IMR-90 (cell line): ENCODE measurements around the gene MYO9A. TPM values are rescaled to one million over a fixed set of nuclear protein-coding genes. Genes with fewer than 3 reads are reported as not detected.

Source experiments
- ATAC-seq: fragments of 200-7000 bp; cut with Tn5 transposase; 2 replicates; pipeline ENCODE4 v1.9.1; 2020; ENCODE audit warnings: low read depth, mild to moderate bottlenecking, moderate library complexity
- BruUV-seq: library from RNA; stranded (reverse); fragments of 400-500 nt; replicated peaks from 2 replicates; lab custom pipeline; 2021; lab: Mats Ljungman, UMichigan
- CTCF ChIA-PET: fragments of 300-600 bp; formaldehyde crosslinking; extraction: SDS; loops from one replicate; lab custom pipeline; 2021; ENCODE audit warnings: antibody characterized with exemption; lab: Yijun Ruan, JAX
- POLR2A ChIA-PET: fragments of 300-600 bp; sonication (Branson Sonifier 250); formaldehyde crosslinking; loops from one replicate; lab custom pipeline; 2022; ENCODE audit warnings: antibody characterized with exemption; ENCODE audit not compliant: unreplicated experiment; lab: Charles Lee
- DNase-seq: peaks from one replicate; pipeline ENCODE4 v3.0.0; 2013
- H2AFZ ChIP-seq: replicated peaks from 2 replicates; pipeline ENCODE3; 2013; ENCODE audit warnings: low read length, mild to moderate bottlenecking; ENCODE audit not compliant: poor library complexity
- H2AK5ac ChIP-seq: 2 replicates; pipeline ENCODE4 v1.6.1; 2013; ENCODE audit warnings: low read depth, low read length, inconsistent platforms
- H2AK9ac ChIP-seq: replicated peaks from 2 replicates; pipeline ENCODE3; 2013; ENCODE audit warnings: mild to moderate bottlenecking, low read depth, low read length, moderate library complexity; ENCODE audit not compliant: poor library complexity
- H2BK120ac ChIP-seq: 2 replicates; pipeline ENCODE4 v1.6.1; 2013; ENCODE audit warnings: low read depth, low read length, inconsistent platforms
- H2BK15ac ChIP-seq: 3 replicates; pipeline ENCODE4 v1.6.1; 2013; ENCODE audit warnings: low read depth, low read length, inconsistent platforms
- H2BK20ac ChIP-seq: 2 replicates; pipeline ENCODE4 v1.6.1; 2013; ENCODE audit warnings: low read depth, mild to moderate bottlenecking, inconsistent platforms, low read length, moderate library complexity
- H2BK5ac ChIP-seq: 2 replicates; pipeline ENCODE4 v1.6.1; 2013; ENCODE audit warnings: mild to moderate bottlenecking, low read depth, low read length, inconsistent platforms; ENCODE audit not compliant: poor library complexity, severe bottlenecking
- H3K14ac ChIP-seq: replicated peaks from 2 replicates; pipeline ENCODE4 v1.6.1; 2013; ENCODE audit warnings: low read depth, low read length, inconsistent platforms
- H3K18ac ChIP-seq: 2 replicates; pipeline ENCODE4 v1.6.1; 2013; ENCODE audit warnings: low read depth, low read length, control low read depth
- H3K23ac ChIP-seq: 2 replicates; pipeline ENCODE4 v1.6.1; 2013; ENCODE audit warnings: low read depth, low read length, inconsistent platforms
- H3K27ac ChIP-seq: 2 replicates; pipeline ENCODE4 v1.5.1; 2013; ENCODE audit warnings: mild to moderate bottlenecking, control low read depth, low read length; ENCODE audit not compliant: insufficient read depth
- H3K27me3 ChIP-seq: 2 replicates; pipeline ENCODE4 v1.6.1; 2013; ENCODE audit warnings: low read length; ENCODE audit not compliant: control insufficient read depth, insufficient read depth
- H3K36me3 ChIP-seq: 2 replicates; pipeline ENCODE4 v1.6.1; 2013; ENCODE audit warnings: low read length, mixed read lengths; ENCODE audit not compliant: control insufficient read depth, insufficient read depth
- H3K4ac ChIP-seq: 2 replicates; pipeline ENCODE4 v1.6.1; 2013; ENCODE audit warnings: low read depth, low read length, inconsistent platforms
- H3K4me1 ChIP-seq: 2 replicates; pipeline ENCODE4 v1.6.1; 2013; ENCODE audit warnings: low read length, mixed read lengths; ENCODE audit not compliant: control insufficient read depth, insufficient read depth
- H3K4me2 ChIP-seq: 2 replicates; pipeline ENCODE4 v1.6.1; 2013; ENCODE audit warnings: low read depth, mild to moderate bottlenecking, control low read depth, low read length, moderate library complexity
- H3K4me3 ChIP-seq: 2 replicates; pipeline ENCODE4 v1.5.1; 2013; ENCODE audit warnings: low read depth, mild to moderate bottlenecking, control low read depth, low read length, moderate library complexity; ENCODE audit not compliant: insufficient read depth
- H3K56ac ChIP-seq: 2 replicates; pipeline ENCODE4 v1.6.1; 2013; ENCODE audit warnings: low read length, inconsistent platforms; ENCODE audit not compliant: insufficient read depth; ENCODE audit errors: extremely low read depth
- H3K79me1 ChIP-seq, 2 experiments: 2 replicates each; pipeline ENCODE4 v1.6.1; 2013; ENCODE audit warnings: low read length in 2 of 2, inconsistent platforms in 1 of 2, low read depth in 1 of 2
- H3K9ac ChIP-seq: 2 replicates; pipeline ENCODE4 v1.6.1; 2013; ENCODE audit warnings: low read depth, low read length, control low read depth
- H3K9me1 ChIP-seq: 2 replicates; pipeline ENCODE4 v1.6.1; 2013; ENCODE audit warnings: low read length, inconsistent platforms; ENCODE audit not compliant: insufficient read depth
- H3K9me3 ChIP-seq: 2 replicates; pipeline ENCODE4 v1.6.1; 2013; ENCODE audit warnings: low read length; ENCODE audit not compliant: control insufficient read depth, insufficient read depth
- H4K20me1 ChIP-seq: 2 replicates; pipeline ENCODE4 v1.6.1; 2013; ENCODE audit warnings: low read length, inconsistent platforms; ENCODE audit not compliant: insufficient read depth
- H4K5ac ChIP-seq: 2 replicates; pipeline ENCODE4 v1.6.1; 2013; ENCODE audit warnings: mild to moderate bottlenecking, low read depth, low read length, control low read depth
- H4K8ac ChIP-seq, 2 experiments: 2 replicates each; pipeline ENCODE4 v1.6.1; 2013; ENCODE audit warnings: low read depth in 2 of 2, low read length in 2 of 2, control low read depth in 1 of 2, inconsistent platforms in 1 of 2
- H4K91ac ChIP-seq: 2 replicates; pipeline ENCODE4 v1.6.1; 2013; ENCODE audit warnings: low read depth, low read length, inconsistent platforms; ENCODE audit not compliant: insufficient read depth
- BHLHE40 ChIP-seq: fragments of 150-350 bp; IDR thresholded peaks from 2 replicates; pipeline ENCODE4 v1.6.1; 2016; ENCODE audit warnings: mild to moderate bottlenecking, low read depth, low read length
- CEBPB ChIP-seq: IDR thresholded peaks from 2 replicates; pipeline ENCODE4 v1.6.1; 2012; ENCODE audit warnings: low read depth, low read length, improper control_type of control experiment
- CHD1 ChIP-seq: IDR thresholded peaks from 2 replicates; pipeline ENCODE4 v1.6.1; 2012; ENCODE audit warnings: low read depth, low read length, improper control_type of control experiment
- FOS ChIP-seq: fragments of 150-350 bp; IDR thresholded peaks from 2 replicates; pipeline ENCODE4 v1.6.1; 2016; ENCODE audit warnings: low read depth, low read length
- MAFK ChIP-seq: IDR thresholded peaks from 2 replicates; pipeline ENCODE4 v1.6.1; 2012; ENCODE audit warnings: low read depth, low read length, improper control_type of control experiment
- MAZ ChIP-seq: IDR thresholded peaks from 2 replicates; pipeline ENCODE4 v1.6.1; 2012; ENCODE audit warnings: low read depth, mild to moderate bottlenecking, low read length, improper control_type of control experiment, moderate library complexity, borderline replicate concordance
- MXI1 ChIP-seq: IDR thresholded peaks from 2 replicates; pipeline ENCODE4 v1.6.1; 2012; ENCODE audit warnings: low read depth, mild to moderate bottlenecking, low read length, moderate library complexity, borderline replicate concordance
- NFE2L2 ChIP-seq: fragments of 150-350 bp; IDR thresholded peaks from 2 replicates; pipeline ENCODE4 v1.6.1; 2016; ENCODE audit warnings: low read depth, mild to moderate bottlenecking, low read length
- POLR2A ChIP-seq: IDR thresholded peaks from 2 replicates; pipeline ENCODE4 v1.6.1; 2012; ENCODE audit warnings: mild to moderate bottlenecking, low read depth, low read length
- RAD21 ChIP-seq: IDR thresholded peaks from 2 replicates; pipeline ENCODE4 v1.6.1; 2012; ENCODE audit warnings: low read length, improper control_type of control experiment
- RCOR1 ChIP-seq: IDR thresholded peaks from 2 replicates; pipeline ENCODE4 v1.6.1; 2012; ENCODE audit warnings: mild to moderate bottlenecking, low read length, improper control_type of control experiment; ENCODE audit not compliant: insufficient replicate concordance
- RFX5 ChIP-seq: IDR thresholded peaks from 2 replicates; pipeline ENCODE4 v1.8.0; 2012; ENCODE audit warnings: low read depth, mild to moderate bottlenecking, low read length, moderate library complexity
- SMC3 ChIP-seq: fragments of 150-350 bp; IDR thresholded peaks from 2 replicates; pipeline ENCODE4 v1.6.1; 2016; ENCODE audit warnings: low read depth, mild to moderate bottlenecking, antibody characterized with exemption, low read length, moderate library complexity
- dilution Hi-C: fragments of 300-500 bp; cut with HindIII; formaldehyde crosslinking; loops from one replicate; pipeline ENCODE4 v1.14.3; 2018; ENCODE audit warnings: low sequenced_read_pairs; ENCODE audit not compliant: unreplicated experiment
- in situ Hi-C: fragments of 300-500 bp; cut with MboI; formaldehyde crosslinking; loops from 3 replicates; pipeline ENCODE4 v1.14.3; 2019; ENCODE audit warnings: low sequenced_read_pairs, inconsistent platforms, mixed read lengths
- intact Hi-C: fragments of 100-400 bp; cut with micrococcal nuclease; formaldehyde crosslinking; loops from 2 replicates; pipeline ENCODE4 v1.10.0; 2022
- polyA plus RNA-seq, 3 experiments: library from polyadenylated mRNA; depleted of rRNA; stranded (reverse); fragments of >200 nt; gene quantifications; 2 replicates each; pipeline ENCODE4 v1.2.3, GENCODE V29; 2012; ENCODE audit warnings: low replicate concordance in 1 of 3
- total RNA-seq: library from RNA; depleted of rRNA; stranded (reverse); fragments of >200 nt; gene quantifications from 2 replicates; pipeline ENCODE4 v1.2.3, GENCODE V29; 2012
- TF ChIP-seq, protein P1 (sequence below): fragments of 150-350 bp; IDR thresholded peaks from 2 replicates; pipeline ENCODE4 v1.6.1; 2016; ENCODE audit warnings: low read depth, mild to moderate bottlenecking, low read length, moderate library complexity, borderline replicate concordance
- TF ChIP-seq, protein P2 (sequence below): conservative IDR thresholded peaks from 2 replicates; pipeline ENCODE4 v1.5.1; 2012; ENCODE audit warnings: mild to moderate bottlenecking, low read depth, low read length, improper control_type of control experiment
- TF ChIP-seq, protein P3 (sequence below): fragments of 150-350 bp; IDR thresholded peaks from 2 replicates; pipeline ENCODE4 v1.6.1; 2017; ENCODE audit warnings: mild to moderate bottlenecking, antibody characterized with exemption, low read length, low read depth

MYO9A gene
- total and polyA plus RNA-seq, 2 of the 4 experiments (the other 2 are of a cell fraction): 6.0 to 49.5 TPM

DNA sequence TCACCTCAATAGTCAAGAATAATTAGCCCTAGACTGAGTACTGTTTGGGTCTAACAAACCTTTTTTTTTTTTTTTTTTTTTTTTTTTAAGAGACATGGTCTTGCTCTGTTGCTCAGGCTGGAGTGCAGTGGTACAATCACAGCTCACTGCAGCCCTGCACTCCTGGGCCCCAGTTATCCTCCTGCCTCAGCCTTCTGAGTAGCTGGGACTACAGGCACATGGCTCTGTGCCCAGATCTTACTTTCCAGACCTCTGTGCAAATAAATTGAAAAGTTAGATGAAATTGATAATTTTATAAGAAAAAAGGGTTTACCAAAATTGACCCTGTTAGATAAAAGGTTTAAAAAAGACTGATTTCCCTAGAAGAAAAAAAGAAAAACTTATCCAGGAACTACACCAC, 228.6 kb downstream of the MYO9A start:
- POLR2A ChIA-PET: no interaction called here
- Histone ChIP-seq H2AK9ac (no peak overlapping the region), H3K18ac (no peak overlapping the region), H3K4ac (no peak overlapping the region), H3K27ac (no peak overlapping the region), H4K20me1 (no peaks in the 10 kb centered on the region), H2AK5ac (no peak overlapping the region), H3K4me2 (no peak overlapping the region), H3K36me3 (peaks cover 2% of the 10 kb centered on the region; the same call in 1 of the 2 replicates), H3K27me3 (no peaks in the 10 kb centered on the region), H3K9me3 (no peaks in the 10 kb centered on the region), H4K91ac (no peak overlapping the region), H3K14ac (no peak overlapping the region), H3K56ac (no peak overlapping the region), H3K4me3 (no peak overlapping the region), H3K9me1 (0 out of 2 replicates have a peak, but pooled peaks cover 2% of the 10 kb centered on the region), H2BK15ac (no peak overlapping the region), H2BK20ac (no peak overlapping the region), H3K79me1 (no peaks in the 10 kb centered on the region), H4K8ac (no peak overlapping the region), H3K4me1 (no peaks in the 10 kb centered on the region), H2BK5ac (no peak overlapping the region), H4K5ac (no peak overlapping the region), H3K9ac (no peak overlapping the region), H3K23ac (no peak overlapping the region), H2BK120ac (no peak overlapping the region), H2AFZ (no peak overlapping the region)
- ATAC-seq (no peak), DNase-seq (no peak)
- in situ Hi-C loops: no loop called here
- BruUV-seq: no TSS peak
- dilution Hi-C loops: no loop called here
- intact Hi-C loops: no loop called here
- TF ChIP-seq FOS (no peak), RCOR1 (no peak), RFX5 (no peak), CEBPB (no peak), MAZ (no peak), NFE2L2 (no peak), SMC3 (no peak), RAD21 (no peak), MAFK (no peak), POLR2A (no peak), MXI1 (no peak), CHD1 (no peak), BHLHE40 (no peak)
- TF ChIP-seq, protein P1, sequence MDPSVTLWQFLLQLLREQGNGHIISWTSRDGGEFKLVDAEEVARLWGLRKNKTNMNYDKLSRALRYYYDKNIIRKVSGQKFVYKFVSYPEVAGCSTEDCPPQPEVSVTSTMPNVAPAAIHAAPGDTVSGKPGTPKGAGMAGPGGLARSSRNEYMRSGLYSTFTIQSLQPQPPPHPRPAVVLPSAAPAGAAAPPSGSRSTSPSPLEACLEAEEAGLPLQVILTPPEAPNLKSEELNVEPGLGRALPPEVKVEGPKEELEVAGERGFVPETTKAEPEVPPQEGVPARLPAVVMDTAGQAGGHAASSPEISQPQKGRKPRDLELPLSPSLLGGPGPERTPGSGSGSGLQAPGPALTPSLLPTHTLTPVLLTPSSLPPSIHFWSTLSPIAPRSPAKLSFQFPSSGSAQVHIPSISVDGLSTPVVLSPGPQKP: no peak
- TF ChIP-seq, protein P2, sequence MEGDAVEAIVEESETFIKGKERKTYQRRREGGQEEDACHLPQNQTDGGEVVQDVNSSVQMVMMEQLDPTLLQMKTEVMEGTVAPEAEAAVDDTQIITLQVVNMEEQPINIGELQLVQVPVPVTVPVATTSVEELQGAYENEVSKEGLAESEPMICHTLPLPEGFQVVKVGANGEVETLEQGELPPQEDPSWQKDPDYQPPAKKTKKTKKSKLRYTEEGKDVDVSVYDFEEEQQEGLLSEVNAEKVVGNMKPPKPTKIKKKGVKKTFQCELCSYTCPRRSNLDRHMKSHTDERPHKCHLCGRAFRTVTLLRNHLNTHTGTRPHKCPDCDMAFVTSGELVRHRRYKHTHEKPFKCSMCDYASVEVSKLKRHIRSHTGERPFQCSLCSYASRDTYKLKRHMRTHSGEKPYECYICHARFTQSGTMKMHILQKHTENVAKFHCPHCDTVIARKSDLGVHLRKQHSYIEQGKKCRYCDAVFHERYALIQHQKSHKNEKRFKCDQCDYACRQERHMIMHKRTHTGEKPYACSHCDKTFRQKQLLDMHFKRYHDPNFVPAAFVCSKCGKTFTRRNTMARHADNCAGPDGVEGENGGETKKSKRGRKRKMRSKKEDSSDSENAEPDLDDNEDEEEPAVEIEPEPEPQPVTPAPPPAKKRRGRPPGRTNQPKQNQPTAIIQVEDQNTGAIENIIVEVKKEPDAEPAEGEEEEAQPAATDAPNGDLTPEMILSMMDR: no peak
- TF ChIP-seq, protein P3, sequence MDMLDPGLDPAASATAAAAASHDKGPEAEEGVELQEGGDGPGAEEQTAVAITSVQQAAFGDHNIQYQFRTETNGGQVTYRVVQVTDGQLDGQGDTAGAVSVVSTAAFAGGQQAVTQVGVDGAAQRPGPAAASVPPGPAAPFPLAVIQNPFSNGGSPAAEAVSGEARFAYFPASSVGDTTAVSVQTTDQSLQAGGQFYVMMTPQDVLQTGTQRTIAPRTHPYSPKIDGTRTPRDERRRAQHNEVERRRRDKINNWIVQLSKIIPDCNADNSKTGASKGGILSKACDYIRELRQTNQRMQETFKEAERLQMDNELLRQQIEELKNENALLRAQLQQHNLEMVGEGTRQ: no peak
- CTCF ChIA-PET: no interaction called here
